Measurements from ENCODE around the gene VWF. TPM values are rescaled to one million over a fixed set of nuclear protein-coding genes. Genes with fewer than 3 reads are reported as not detected.

Gene VWF
- total RNA-seq, 4 donors from 2014 or later, result 21.1 to 92.5 (median 49.7) TPM

DNA sequence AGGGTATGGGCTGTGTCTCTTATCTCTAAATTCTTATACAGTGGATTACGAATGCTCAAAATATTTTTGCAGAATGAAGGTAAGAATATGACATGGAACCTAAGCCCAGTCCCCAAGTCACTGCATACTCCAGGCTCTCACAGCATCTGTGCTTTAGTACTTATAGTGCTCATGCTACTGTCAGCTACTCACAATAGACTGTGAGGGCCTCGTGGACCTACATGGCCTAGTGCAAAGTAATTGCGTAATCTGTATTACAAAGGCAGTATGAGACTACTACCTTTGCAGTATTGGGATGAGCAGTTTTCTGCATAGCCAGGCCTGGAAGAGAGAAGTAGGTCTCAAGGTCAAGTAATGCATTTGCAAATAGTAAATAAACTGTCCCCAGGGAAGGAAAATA lies 27.9 kb downstream of the VWF start:
- no peaks in the 10 kb centered on the region for H3K9me3 ChIP-seq
- peaks cover 15 to 32% (median 16%) of the 10 kb centered on the region in 3 donors for H3K4me1 ChIP-seq
- H3K27me3 ChIP-seq, result no peaks in the 10 kb centered on the region
- intact Hi-C loops (cut with DNase I), result no loop called here
- WGBS, 2 donors, result 70 to 81% methylated on average over 3 of the region's 3 CpGs
- H3K27ac ChIP-seq, result no peak overlapping the region
- no peaks in the 10 kb centered on the region for H3K36me3 ChIP-seq
- TF ChIP-seq POLR2A (IDR thresholded peaks at IDR 0.05) (no peak), CTCF (IDR thresholded peaks at IDR 0.05) (no peak)
- DNase-seq, result no peak
- H3K4me3 ChIP-seq, result no peak overlapping the region

- Histone ChIP-seq H3K27me3 (no peaks in the 10 kb centered on the region), H3K4me1 (peaks cover 16 to 44% (median 26%) of the 10 kb centered on the region in 3 donors), H3K9me3 (no peaks in the 10 kb centered on the region), H3K4me3 (no peak overlapping the region), H3K27ac (no peak overlapping the region), H3K36me3 (no peaks in the 10 kb centered on the region)
- intact Hi-C loops (cut with DNase I), result no loop called here
- no peak for DNase-seq
- 82 to 93% methylated on average over 4 of the region's 4 CpGs for WGBS, 2 donors
- TF ChIP-seq POLR2A (IDR thresholded peaks at IDR 0.05), result no peak
- no peak for TF ChIP-seq CTCF (IDR thresholded peaks at IDR 0.05)
These were observed 29.2 kb downstream of the VWF start for GRCh38 chr12:6095269-6095668.

DNA sequence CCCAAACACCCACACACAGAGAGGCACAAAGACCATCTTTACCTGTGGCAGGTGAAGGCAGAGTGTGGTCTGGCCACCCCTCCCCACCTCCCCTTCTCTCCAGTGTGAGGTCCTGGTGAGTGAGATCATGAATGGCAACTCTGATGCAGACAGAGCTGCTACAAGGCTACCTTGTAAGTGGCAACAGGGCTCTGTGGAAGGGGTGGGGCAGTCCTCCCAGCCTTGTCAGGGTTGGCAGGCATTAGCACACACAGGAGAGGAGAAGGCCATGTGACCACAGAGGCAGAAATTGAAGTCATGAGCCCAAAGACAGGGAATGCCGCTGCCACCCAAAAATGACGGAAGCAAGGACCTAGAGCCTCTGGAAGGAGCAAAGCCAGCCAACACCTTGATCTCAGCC lies 30.7 kb downstream of the VWF start:
- Histone ChIP-seq H3K27ac (peak overlapping the region; percentile 71 to 81 (median 76)), H3K9me3 (no peaks in the 10 kb centered on the region), H3K4me3 (no peak overlapping the region), H3K27me3 (no peaks in the 10 kb centered on the region), H3K4me1 (peaks cover 16 to 59% (median 35%) of the 10 kb centered on the region in 3 donors), H3K36me3 (no peaks in the 10 kb centered on the region)
- intact Hi-C loops (cut with DNase I), result no loop called here
- 88% methylated on average over 2 of the region's 2 CpGs; no CpG with 5 or more reads in 1 of the 2 donors for WGBS, 2 donors
- TF ChIP-seq CTCF (IDR thresholded peaks at IDR 0.05) (no peak), POLR2A (IDR thresholded peaks at IDR 0.05) (no peak)
- DNase-seq, result no peak

DNA sequence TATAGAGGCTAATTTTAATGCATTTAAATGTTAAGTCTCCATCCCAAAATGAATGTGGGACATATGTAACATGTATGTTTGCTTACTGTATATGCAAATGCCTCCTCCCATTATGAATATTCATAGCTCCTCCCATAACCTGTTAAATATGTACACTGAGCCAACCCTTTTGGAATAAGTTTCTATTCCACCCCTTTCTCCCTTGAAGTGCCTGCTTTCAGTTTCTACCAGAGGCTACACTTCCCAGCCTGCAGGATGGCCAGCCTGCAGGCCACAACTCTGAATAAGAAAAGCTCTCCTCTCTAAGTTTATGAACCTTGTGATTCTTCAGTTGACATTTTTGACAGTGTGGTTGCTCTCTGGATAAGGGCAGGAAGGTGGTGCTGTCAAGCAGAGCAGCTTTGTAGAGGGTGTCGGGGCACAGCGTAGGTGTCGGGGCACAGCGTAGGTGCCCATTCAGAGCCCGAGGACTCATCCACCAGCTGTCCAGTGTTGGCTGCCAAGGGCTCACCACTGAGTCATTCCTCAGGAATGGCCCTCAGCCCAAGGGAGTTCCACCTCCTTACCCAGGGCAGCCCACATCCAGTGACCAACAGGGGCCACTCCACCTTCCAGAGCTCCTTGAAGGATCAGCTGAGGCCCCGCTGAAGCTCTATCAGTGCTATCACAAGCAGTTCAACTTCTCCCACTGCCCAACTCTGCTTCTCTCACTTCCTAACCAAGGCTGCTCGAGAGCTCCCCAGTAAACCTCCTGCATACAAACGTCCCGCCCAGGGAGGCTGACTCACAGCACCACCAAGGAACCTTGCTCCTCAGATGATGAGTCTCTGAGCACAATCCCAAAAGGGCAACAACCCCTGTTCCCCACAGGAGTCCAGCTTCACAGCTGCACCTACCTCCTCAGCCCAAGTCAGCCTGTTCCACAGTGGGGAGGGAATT lies 31.4 kb downstream of the VWF start:
- H3K27ac ChIP-seq, result peak overlapping the region; percentile 71 to 81 (median 76)
- intact Hi-C loops (cut with DNase I), result no loop called here
- 14 to 65% methylated on average over 4 to 5 of the region's 9 CpGs for WGBS, 2 donors
- peaks cover 16 to 65% (median 35%) of the 10 kb centered on the region in 3 donors for H3K4me1 ChIP-seq
- no peaks in the 10 kb centered on the region for H3K27me3 ChIP-seq
- DNase-seq, result no peak
- peak overlapping the region in 1 of 4 donors; percentile 18 for H3K4me3 ChIP-seq
- H3K36me3 ChIP-seq, result no peaks in the 10 kb centered on the region
- no peak for TF ChIP-seq POLR2A (IDR thresholded peaks at IDR 0.05)
- no peak for TF ChIP-seq CTCF (IDR thresholded peaks at IDR 0.05)
- no peaks in the 10 kb centered on the region for H3K9me3 ChIP-seq

GRCh38 chr12:6091786-6092566 lies 32.5 kb downstream of the VWF start:
- no peaks in the 10 kb centered on the region for H3K27me3 ChIP-seq
- peaks cover 16 to 61% (median 35%) of the 10 kb centered on the region in 3 donors for H3K4me1 ChIP-seq
- H3K27ac ChIP-seq, result no peak overlapping the region
- 83 to 87% methylated on average over 9 to 14 of the region's 14 CpGs for WGBS, 2 donors
- no peak overlapping the region for H3K4me3 ChIP-seq
- TF ChIP-seq CTCF (IDR thresholded peaks at IDR 0.05) (no peak), POLR2A (IDR thresholded peaks at IDR 0.05) (no peak)
- intact Hi-C loops (cut with DNase I), result no loop called here
- DNase-seq, result no peak
- no peaks in the 10 kb centered on the region for H3K9me3 ChIP-seq
- H3K36me3 ChIP-seq, result no peaks in the 10 kb centered on the region
